SW480 (cell line): ENCODE measurements around the gene MAG.

Experiments used
- DNase-seq: peaks from one replicate; pipeline ENCODE4 v3.0.0-alpha.2; 2016; ENCODE audit warnings: low spot score

MAG gene, protein sequence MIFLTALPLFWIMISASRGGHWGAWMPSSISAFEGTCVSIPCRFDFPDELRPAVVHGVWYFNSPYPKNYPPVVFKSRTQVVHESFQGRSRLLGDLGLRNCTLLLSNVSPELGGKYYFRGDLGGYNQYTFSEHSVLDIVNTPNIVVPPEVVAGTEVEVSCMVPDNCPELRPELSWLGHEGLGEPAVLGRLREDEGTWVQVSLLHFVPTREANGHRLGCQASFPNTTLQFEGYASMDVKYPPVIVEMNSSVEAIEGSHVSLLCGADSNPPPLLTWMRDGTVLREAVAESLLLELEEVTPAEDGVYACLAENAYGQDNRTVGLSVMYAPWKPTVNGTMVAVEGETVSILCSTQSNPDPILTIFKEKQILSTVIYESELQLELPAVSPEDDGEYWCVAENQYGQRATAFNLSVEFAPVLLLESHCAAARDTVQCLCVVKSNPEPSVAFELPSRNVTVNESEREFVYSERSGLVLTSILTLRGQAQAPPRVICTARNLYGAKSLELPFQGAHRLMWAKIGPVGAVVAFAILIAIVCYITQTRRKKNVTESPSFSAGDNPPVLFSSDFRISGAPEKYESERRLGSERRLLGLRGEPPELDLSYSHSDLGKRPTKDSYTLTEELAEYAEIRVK

GRCh38 chr19:35291916-35292315, at the start of gene MAG:
Gene MAG, plus strand, starts transcription at chr19:35292161. Its CDS starts 3,248 bp downstream, at chr19:35295409.
- no peak for DNase-seq

GRCh38 chr19:35246466-35247092, 45.4 kb upstream of the MAG start:
- no peak for DNase-seq

DNA sequence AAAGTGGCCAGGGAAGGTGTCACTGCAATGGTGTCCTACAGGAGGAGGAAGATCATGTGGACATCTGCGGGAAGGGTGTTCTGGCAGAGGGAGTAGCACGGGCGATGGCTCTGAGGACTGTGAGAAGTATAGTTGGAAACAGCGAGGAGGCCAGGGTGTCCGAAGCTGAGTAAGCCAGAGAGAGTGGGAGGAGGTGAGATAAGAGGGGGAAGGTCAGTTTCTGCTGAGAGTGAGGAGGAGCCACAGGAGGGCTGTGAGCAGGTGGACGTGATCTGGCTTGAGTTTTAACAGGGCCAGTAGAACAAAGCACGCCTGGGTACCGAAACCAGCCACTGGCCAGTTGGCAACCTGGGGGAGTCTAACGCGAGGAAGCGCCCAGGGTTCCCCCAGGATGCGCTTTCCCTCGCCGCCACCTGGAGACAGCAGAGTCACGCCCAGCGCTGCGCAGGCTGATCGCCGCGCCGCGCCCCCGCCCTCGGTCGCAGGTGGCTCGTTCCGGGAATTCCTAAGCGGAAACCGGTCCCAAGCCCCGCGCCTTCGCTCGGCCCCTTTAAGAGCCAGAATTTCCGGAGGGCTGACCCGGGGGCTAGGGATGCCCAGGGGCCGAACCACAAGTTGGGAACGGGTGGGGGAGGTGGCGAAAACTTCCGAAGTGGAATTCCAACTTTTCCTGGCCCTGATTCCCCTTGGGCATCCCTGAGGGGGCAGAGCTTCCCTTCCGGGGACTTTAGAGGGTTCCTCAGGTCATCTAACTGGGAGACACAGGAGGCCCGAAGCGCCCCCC, 44.2 kb upstream of the MAG start:
- peak; percentile 99 for DNase-seq

GRCh38 chr19:35248310-35249145, 43.4 kb upstream of the MAG start, which contains the start of gene LSR:
Gene LSR, plus strand, starts transcription at chr19:35249002. Its CDS starts 21 bp downstream, at chr19:35249023.
- peak; percentile 98 for DNase-seq

- DNase-seq, result peak; percentile 39
These were observed 42.7 kb upstream of the MAG start for GRCh38 chr19:35249146-35249847.

DNA sequence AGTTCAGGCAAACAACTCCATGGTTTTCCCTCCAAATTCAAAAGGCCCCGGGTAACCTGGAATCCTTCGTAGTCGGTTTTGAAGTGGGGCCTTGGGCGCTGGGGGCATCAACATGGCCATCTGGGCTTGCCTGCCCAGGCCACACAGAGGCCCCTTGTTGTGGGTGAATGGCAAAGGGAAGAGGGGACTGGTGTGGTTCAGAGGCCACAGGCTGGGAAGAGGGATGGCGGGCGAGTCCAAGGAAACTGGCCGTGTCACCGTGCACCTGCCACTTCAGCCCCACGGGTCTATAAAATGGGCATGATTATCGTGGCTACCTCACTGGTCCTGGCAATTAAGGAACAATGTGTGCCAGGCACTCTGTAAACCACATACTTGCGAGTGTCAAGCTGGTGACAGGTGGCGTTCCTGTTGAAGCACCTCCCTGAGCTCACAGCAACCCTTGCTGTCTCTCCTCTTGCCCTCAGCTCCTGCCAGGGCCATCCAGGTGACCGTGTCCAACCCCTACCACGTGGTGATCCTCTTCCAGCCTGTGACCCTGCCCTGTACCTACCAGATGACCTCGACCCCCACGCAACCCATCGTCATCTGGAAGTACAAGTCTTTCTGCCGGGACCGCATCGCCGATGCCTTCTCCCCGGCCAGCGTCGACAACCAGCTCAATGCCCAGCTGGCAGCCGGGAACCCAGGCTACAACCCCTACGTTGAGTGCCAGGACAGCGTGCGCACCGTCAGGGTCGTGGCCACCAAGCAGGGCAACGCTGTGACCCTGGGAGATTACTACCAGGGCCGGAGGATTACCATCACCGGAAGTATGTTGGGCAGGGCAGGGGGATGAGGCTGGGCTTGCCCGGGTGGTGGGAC, 41.9 kb upstream of the MAG start:
- no peak for DNase-seq

- no peak for DNase-seq
These were observed 40.5 kb upstream of the MAG start for GRCh38 chr19:35251456-35251855.

DNA sequence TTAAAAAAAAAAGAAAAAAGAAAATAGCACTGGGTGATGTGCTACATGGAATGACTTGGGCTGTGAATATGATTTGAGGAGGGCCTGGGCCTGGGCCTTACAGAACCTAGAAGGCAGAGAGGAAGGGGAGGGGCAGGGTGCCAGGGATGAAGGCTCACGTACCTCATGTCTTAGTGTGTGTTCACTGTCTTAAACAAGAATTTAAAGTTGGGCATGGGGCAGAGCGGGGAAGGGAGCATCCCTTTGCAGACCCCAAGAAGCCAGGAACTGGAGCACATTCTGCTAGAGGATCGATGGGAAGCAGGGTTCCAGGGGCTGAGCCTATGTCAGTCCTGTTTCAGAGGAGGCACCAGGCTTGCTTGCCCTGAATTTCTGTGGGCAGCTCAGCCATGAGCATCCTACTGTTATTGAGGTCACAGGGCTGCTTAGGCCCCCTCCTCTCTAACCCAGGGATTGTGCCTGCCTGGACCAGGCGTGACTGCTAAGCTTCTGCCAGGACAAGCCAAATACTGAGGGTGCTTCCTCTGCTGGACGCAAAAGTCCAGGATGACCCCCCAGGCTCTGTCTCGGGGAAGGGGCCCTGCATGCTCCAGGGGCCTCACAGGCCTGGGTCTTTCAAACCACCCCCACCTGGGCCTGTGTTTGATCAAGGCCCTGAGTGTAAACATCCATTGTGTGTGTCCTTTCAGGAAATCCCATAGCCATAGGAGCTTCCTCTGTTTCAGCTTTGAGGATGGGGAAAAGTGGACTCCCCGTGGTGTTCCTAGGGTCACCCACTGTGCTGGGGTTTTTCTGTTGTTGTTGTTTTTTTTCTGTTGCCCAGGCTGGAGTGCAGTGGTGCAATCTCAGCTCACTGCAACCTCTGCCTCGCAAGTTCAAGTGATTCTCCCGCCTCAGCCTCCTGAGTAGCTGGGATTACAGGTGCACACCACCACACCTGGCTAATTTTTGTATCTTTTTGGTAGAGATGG, 38.4 kb upstream of the MAG start:
- DNase-seq, result no peak

GRCh38 chr19:35254341-35255297, 37.3 kb upstream of the MAG start:
- no peak for DNase-seq

DNA sequence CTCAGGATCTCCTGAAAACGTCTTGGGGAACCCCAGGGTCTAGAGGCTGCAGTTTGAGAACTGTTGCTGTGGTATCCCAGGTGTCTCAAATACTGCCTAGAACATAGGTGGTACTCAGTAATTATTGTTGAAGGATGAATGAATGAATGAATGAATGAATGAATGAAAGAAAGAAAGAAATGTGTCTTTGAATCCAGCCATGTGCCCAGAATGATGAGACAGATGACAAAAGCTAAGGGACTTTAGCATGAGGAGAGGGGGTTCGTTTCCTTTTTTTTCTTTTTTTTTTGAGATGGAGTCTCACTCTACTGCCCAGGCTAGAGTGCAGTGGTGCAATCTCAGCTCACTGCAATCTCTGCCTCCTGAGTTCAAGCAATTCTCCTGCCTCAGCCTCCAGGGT, 35.4 kb upstream of the MAG start:
- DNase-seq, result no peak

- DNase-seq, result no peak
These were observed 34.9 kb upstream of the MAG start for GRCh38 chr19:35257113-35257461.

DNA sequence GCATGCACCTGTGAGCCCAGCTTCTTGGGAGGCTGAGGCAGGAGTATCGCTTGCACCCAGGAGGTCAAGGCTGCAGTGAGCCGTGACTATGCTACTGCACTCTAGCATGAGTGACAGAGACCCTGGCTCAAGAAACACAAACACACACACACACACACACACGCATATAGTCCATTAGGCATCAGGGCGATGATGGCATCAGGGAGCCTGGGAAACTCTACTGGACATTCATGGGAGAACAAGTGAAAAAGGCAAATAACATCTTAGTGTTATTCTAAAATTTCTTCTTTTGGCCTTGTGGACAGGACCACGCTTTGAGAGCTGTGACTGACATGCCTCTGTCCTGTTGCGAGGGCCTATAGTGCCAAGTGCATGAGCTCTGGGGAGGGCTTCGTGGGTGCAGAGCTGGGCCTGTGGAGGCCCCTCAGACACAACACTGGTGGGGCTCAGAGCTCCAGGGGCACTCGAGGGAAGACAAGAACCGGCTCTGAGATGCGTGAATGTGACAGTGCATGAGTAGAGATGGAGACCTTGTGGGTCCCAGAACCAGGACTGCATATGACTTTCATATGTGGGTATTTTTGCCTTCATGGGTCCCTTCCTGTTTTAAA, 31.2 kb upstream of the MAG start:
- no peak for DNase-seq

- DNase-seq, result no peak
These were observed 30.4 kb upstream of the MAG start for GRCh38 chr19:35261356-35262100.

- no peak for DNase-seq
These were observed 29.7 kb upstream of the MAG start for GRCh38 chr19:35262101-35262761.

DNA sequence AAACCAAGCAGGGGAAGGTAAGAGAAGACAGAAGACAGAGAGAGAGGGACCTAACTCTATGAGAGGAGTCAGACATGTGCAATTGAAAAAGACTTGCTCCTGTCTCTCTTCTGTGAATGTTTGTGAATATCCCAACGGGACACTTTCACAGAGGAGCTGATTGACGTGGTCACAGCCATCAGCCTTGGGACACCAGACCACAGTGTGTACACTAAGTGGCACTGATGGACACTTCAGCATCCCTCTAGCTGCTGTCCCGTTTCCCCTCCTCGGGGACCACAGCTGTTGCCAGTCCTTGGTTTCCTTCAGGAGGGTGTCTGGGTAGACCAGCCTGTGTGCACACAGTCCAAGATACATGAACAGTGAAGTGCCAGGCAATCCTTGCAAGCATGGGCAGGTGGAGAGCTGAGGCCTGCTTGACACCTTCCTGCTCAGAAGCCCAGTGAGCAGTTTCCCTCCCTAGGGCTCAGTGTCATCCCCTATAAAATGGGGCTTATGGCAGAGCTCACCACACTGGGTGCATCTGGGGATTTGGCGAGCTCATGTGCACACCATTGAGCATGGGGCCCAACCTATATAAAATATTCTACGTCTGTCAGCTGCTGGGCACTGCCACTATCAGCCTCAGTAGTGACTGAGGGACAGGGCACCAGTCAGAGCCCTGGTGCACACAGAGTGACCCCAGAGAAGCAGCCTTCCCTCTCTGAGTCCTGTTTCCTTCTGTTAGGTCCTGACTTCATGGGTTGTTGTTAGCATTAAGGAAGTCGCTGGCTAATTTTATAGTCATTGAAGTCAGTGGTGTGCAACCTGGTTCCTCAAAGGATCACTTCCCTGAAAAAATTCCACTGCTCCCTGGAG, 27.5 kb upstream of the MAG start:
- no peak for DNase-seq
